CD14-positive monocyte (primary cell): Measurements from ENCODE around the gene ARFGEF3. TPM values are rescaled to one million over a fixed set of nuclear protein-coding genes. Genes with fewer than 3 reads are reported as not detected.

Experiments
- DNase-seq, 3 donors: peaks; one replicate each; pipeline ENCODE4 v3.0.0-alpha.2; 2011 to 2022
- H2AFZ ChIP-seq: 2 replicates; pipeline ENCODE4 v1.6.0; 2012; ENCODE audit warnings: mild to moderate bottlenecking, low read depth, low read length, inconsistent platforms; ENCODE audit not compliant: insufficient read depth, poor library complexity, severe bottlenecking
- H3K27ac ChIP-seq, 2 donors: 1 replicate in 1 of 2; 2 replicates in 1 of 2; pipeline ENCODE4 v1.5.1; 2012 to 2013; ENCODE audit warnings: low read length in 2 of 2, control low read depth in 1 of 2, inconsistent platforms in 1 of 2, low read depth in 1 of 2, mild to moderate bottlenecking in 1 of 2
- H3K27me3 ChIP-seq, 2 donors: one replicate each; pipeline versions ENCODE4 v1.6.0 to v1.6.1; 2011 to 2013; ENCODE audit warnings: low read length in 2 of 2; ENCODE audit not compliant: control insufficient read depth in 2 of 2, insufficient read depth in 2 of 2
- H3K36me3 ChIP-seq, 2 donors: replicated peaks in 1 of 2; 1 replicate in 1 of 2; 2 replicates in 1 of 2; pipeline versions ENCODE4 v1.5.1 to v1.6.1; 2012 to 2013; ENCODE audit warnings: low read length in 2 of 2, control low read depth in 1 of 2, inconsistent platforms in 1 of 2, mild to moderate bottlenecking in 1 of 2; ENCODE audit not compliant: insufficient read depth in 2 of 2, control insufficient read depth in 1 of 2
- H3K4me1 ChIP-seq, 2 donors: 1 replicate in 1 of 2; 2 replicates in 1 of 2; pipeline versions ENCODE4 v1.5.1 to v1.6.1; 2012 to 2013; ENCODE audit warnings: low read length in 2 of 2, control low read depth in 1 of 2, inconsistent platforms in 1 of 2, mild to moderate bottlenecking in 1 of 2, moderate library complexity in 1 of 2; ENCODE audit not compliant: insufficient read depth in 2 of 2, control insufficient read depth in 1 of 2
- H3K4me2 ChIP-seq: replicated peaks from 2 replicates; pipeline ENCODE3; 2012; ENCODE audit warnings: low read length, moderate library complexity, mild to moderate bottlenecking; ENCODE audit not compliant: poor library complexity, severe bottlenecking; ENCODE audit errors: extremely low read depth
- H3K4me3 ChIP-seq, 3 experiments: fragments of 200-600 bp in 1 of 3; sonication (generic) in 1 of 3; replicated peaks in 1 of 3; 1 replicate in 2 of 3; 2 replicates in 1 of 3; pipeline ENCODE4 v1.5.1; 2011 to 2013; ENCODE audit warnings: low read length in 3 of 3, mild to moderate bottlenecking in 3 of 3, control low read depth in 2 of 3, low read depth in 2 of 3, inconsistent platforms in 1 of 3, moderate library complexity in 1 of 3
- H3K79me2 ChIP-seq: 2 replicates; pipeline ENCODE4 v1.6.0; 2012; ENCODE audit warnings: mild to moderate bottlenecking, control low read depth, inconsistent platforms, low read length, moderate library complexity; ENCODE audit not compliant: insufficient read depth
- H3K9ac ChIP-seq: 2 replicates; pipeline ENCODE4 v1.6.0; 2017; ENCODE audit warnings: low read length, mild to moderate bottlenecking; ENCODE audit not compliant: insufficient read depth, poor library complexity, severe bottlenecking
- H3K9me3 ChIP-seq, 2 donors: replicated peaks in 1 of 2; 1 replicate in 1 of 2; 2 replicates in 1 of 2; pipeline versions ENCODE4 v1.5.1 to v1.6.1; 2012 to 2013; ENCODE audit warnings: low read length in 2 of 2, control low read depth in 1 of 2; ENCODE audit not compliant: control insufficient read depth in 1 of 2, insufficient read depth in 1 of 2
- H4K20me1 ChIP-seq: 2 replicates; pipeline ENCODE4 v1.6.0; 2012; ENCODE audit warnings: mild to moderate bottlenecking, low read length, control low read depth, moderate library complexity; ENCODE audit not compliant: insufficient read depth
- H3K27ac Mint-ChIP-seq, 7 donors: one replicate each; pipeline ENCODE4 v1.8.0; 2020; ENCODE audit warnings: mild to moderate bottlenecking in 7 of 7, mixed read lengths in 7 of 7, moderate library complexity in 6 of 7, inconsistent platforms in 2 of 7
- H3K27me3 Mint-ChIP-seq, 3 donors: one replicate each; pipeline ENCODE4 v1.8.0; 2021 to 2022; ENCODE audit warnings: low read depth in 3 of 3, mild to moderate bottlenecking in 3 of 3, mixed read lengths in 3 of 3, moderate library complexity in 3 of 3, inconsistent platforms in 1 of 3
- H3K36me3 Mint-ChIP-seq, 2 donors: one replicate each; pipeline ENCODE4 v1.8.0; 2020; ENCODE audit warnings: mixed read lengths in 2 of 2, inconsistent platforms in 1 of 2, mild to moderate bottlenecking in 1 of 2
- H3K4me1 Mint-ChIP-seq: one replicate; pipeline ENCODE4 v1.8.0; 2020; ENCODE audit warnings: mild to moderate bottlenecking, mixed read lengths
- H3K4me3 Mint-ChIP-seq, 2 donors: one replicate each; pipeline ENCODE4 v1.8.0; 2020; ENCODE audit warnings: mild to moderate bottlenecking in 2 of 2, mixed read lengths in 2 of 2, moderate library complexity in 1 of 2
- H3K9me3 Mint-ChIP-seq, 7 donors: one replicate each; pipeline ENCODE4 v1.8.0; 2020 to 2022; ENCODE audit warnings: mixed read lengths in 7 of 7, mild to moderate bottlenecking in 6 of 7, moderate library complexity in 6 of 7, inconsistent platforms in 2 of 7
- CTCF ChIP-seq: fragments of 200-600 bp; IDR thresholded peaks from one replicate; pipeline ENCODE4 v1.8.0; 2022; ENCODE audit warnings: antibody characterized with exemption, mild to moderate bottlenecking
- WGBS: methylation state at CpG from one replicate; pipeline ENCODE4 v1.1.5; 2013; ENCODE audit warnings: missing lambda C conversion rate; ENCODE audit not compliant: insufficient coverage; 5-methylcytosine and 5-hydroxymethylcytosine counted together
- intact Hi-C, 2 donors: fragments of 100-400 bp; cut with micrococcal nuclease; formaldehyde crosslinking; loops; one replicate each; pipeline versions ENCODE4 v1.15.0 to v1.15.1; 2023
- polyA plus RNA-seq, 3 donors: library from polyadenylated mRNA; depleted of rRNA in 1 of 3; unstranded in 2 of 3; stranded (reverse) in 1 of 3; fragments of 300-500 nt in 2 of 3; fragments of >200 nt in 1 of 3; fragmentation: Illumina TruSeq in 2 of 3; gene quantifications; 1 replicate in 2 of 3; 2 replicates in 1 of 3; pipeline ENCODE4 v1.2.3, GENCODE V29; 2012 to 2021

Gene ARFGEF3
- polyA plus RNA-seq, 3 donors, result not detected

GRCh38 chr6:138310821-138311220 is 149.1 kb downstream of the ARFGEF3 start:
- WGBS, result 100% methylated on average over 1 of the region's 2 CpGs
- Histone ChIP-seq H3K79me2 (no peaks in the 10 kb centered on the region), H3K4me1 (no peaks in the 10 kb centered on the region), H3K36me3 (no peaks in the 10 kb centered on the region), H3K27me3 (peaks cover 0 to 3% of the 10 kb centered on the region in 2 donors), H2AFZ (no peak overlapping the region), H3K4me2 (no peak overlapping the region), H3K4me3 (no peak overlapping the region), H3K27ac (no peak overlapping the region), H4K20me1 (no peaks in the 10 kb centered on the region), H3K9ac (no peak overlapping the region), H3K9me3 (no peaks in the 10 kb centered on the region)
- TF ChIP-seq CTCF, result no peak
- Mint-ChIP-seq H3K9me3 (peaks cover 0 to 2% (median 0%) of the 10 kb centered on the region in 7 donors), H3K36me3 (no peaks in the 10 kb centered on the region), H3K27me3 (peaks cover 0 to 2% (median 0%) of the 10 kb centered on the region in 3 donors), H3K27ac (peak overlapping the region in 1 of 7 donors; percentile 79), H3K4me3 (no peak overlapping the region), H3K4me1 (no peaks in the 10 kb centered on the region)
- intact Hi-C loops, result no loop called here
- DNase-seq, result no peak

- Histone ChIP-seq H3K36me3 (no peaks in the 10 kb centered on the region), H4K20me1 (no peaks in the 10 kb centered on the region), H3K4me2 (no peak overlapping the region), H3K27ac (no peak overlapping the region), H3K9me3 (no peaks in the 10 kb centered on the region), H3K79me2 (no peaks in the 10 kb centered on the region), H3K4me3 (no peak overlapping the region), H3K9ac (no peak overlapping the region), H2AFZ (no peak overlapping the region), H3K27me3 (peaks cover 0 to 3% of the 10 kb centered on the region in 2 donors), H3K4me1 (no peaks in the 10 kb centered on the region)
- no peak overlapping the region for H3K4me3 Mint-ChIP-seq
- H3K9me3 Mint-ChIP-seq, result peaks cover 0 to 2% (median 0%) of the 10 kb centered on the region in 7 donors
- peaks cover 0 to 2% (median 0%) of the 10 kb centered on the region in 3 donors for H3K27me3 Mint-ChIP-seq
- no peak for TF ChIP-seq CTCF
- H3K36me3 Mint-ChIP-seq, result no peaks in the 10 kb centered on the region
- H3K27ac Mint-ChIP-seq, result no peak overlapping the region
- no peak for DNase-seq
- intact Hi-C loops, result no loop called here
- 97% methylated on average over 5 of the region's 13 CpGs for WGBS
- H3K4me1 Mint-ChIP-seq, result no peaks in the 10 kb centered on the region
Observed at GRCh38 chr6:138311268-138311667, 149.5 kb downstream of the ARFGEF3 start.
